GM12872 (cell line): ENCODE results near the gene RASSF7.

Experiments used
- CTCF ChIP-seq: IDR thresholded peaks from 3 replicates; pipeline ENCODE4 v1.5.1; 2011; ENCODE audit warnings: low read depth, mild to moderate bottlenecking, low read length, moderate library complexity; ENCODE audit not compliant: insufficient read depth

Gene RASSF7

GRCh38 chr11:541433-541885, 19.3 kb upstream of the RASSF7 start:
- TF ChIP-seq CTCF, result no peak

GRCh38 chr11:544817-545166, 16.0 kb upstream of the RASSF7 start:
- no peak for TF ChIP-seq CTCF

GRCh38 chr11:545171-545570, 15.6 kb upstream of the RASSF7 start:
- TF ChIP-seq CTCF, result no peak

GRCh38 chr11:548700-549603, 11.8 kb upstream of the RASSF7 start:
- TF ChIP-seq CTCF, result no peak

GRCh38 chr11:550021-550745, 10.6 kb upstream of the RASSF7 start:
- no peak for TF ChIP-seq CTCF

- no peak for TF ChIP-seq CTCF
Observed at GRCh38 chr11:550746-551085, 10.1 kb upstream of the RASSF7 start.

- no peak for TF ChIP-seq CTCF
Observed at GRCh38 chr11:551131-551530, 9.6 kb upstream of the RASSF7 start.
